Panc1 (cell line): Measurements from ENCODE around the gene DENND10. TPM values are rescaled to one million over a fixed set of nuclear protein-coding genes. Genes with fewer than 3 reads are reported as not detected.
A peak's percentile ranks its signal among the peaks of the same experiment; 100 is the strongest.

Experiments used
- ATAC-seq: fragments of 200-7000 bp; cut with Tn5 transposase; 2 replicates; pipeline ENCODE4 v1.9.1; 2020; ENCODE audit warnings: mild to moderate bottlenecking, moderate library complexity
- BruUV-seq: library from RNA; stranded (reverse); fragments of 400-500 nt; replicated peaks from 2 replicates; lab custom pipeline; 2021; lab: Mats Ljungman, UMichigan
- CTCF ChIA-PET: fragments of 300-600 bp; sonication (Branson Sonifier 250); formaldehyde crosslinking; loops from one replicate; lab custom pipeline; 2022; ENCODE audit warnings: antibody characterized with exemption; lab: Charles Lee
- POLR2A ChIA-PET: fragments of 300-600 bp; sonication (Branson Sonifier 250); formaldehyde crosslinking; loops from one replicate; lab custom pipeline; 2022; ENCODE audit warnings: antibody characterized with exemption; lab: Charles Lee
- DNase-seq: peaks from one replicate; pipeline ENCODE4 v3.0.0-alpha.2; 2010; ENCODE audit warnings: low read depth, low spot score
- H3K27ac ChIP-seq: 2 replicates; pipeline ENCODE4 v1.5.1; 2011; ENCODE audit warnings: mild to moderate bottlenecking, low read length, inconsistent platforms
- H3K27me3 ChIP-seq: fragments of 200-500 bp; sonication (Bioruptor generic); 2 replicates; pipeline ENCODE4 v1.6.0; 2014; ENCODE audit warnings: low read length, inconsistent platforms; ENCODE audit not compliant: control insufficient read depth, insufficient read depth
- H3K36me3 ChIP-seq: fragments of 200-500 bp; sonication (Bioruptor generic); 2 replicates; pipeline ENCODE4 v1.5.1; 2014; ENCODE audit warnings: inconsistent platforms, mild to moderate bottlenecking, low read length, moderate library complexity; ENCODE audit not compliant: control insufficient read depth, insufficient read depth
- H3K4me1 ChIP-seq: 2 replicates; pipeline ENCODE4 v1.5.1; 2011; ENCODE audit warnings: inconsistent platforms, mild to moderate bottlenecking, low read length, moderate library complexity; ENCODE audit not compliant: control insufficient read depth, insufficient read depth
- H3K4me3 ChIP-seq, 2 experiments: 2 replicates each; pipeline ENCODE4 v1.5.1; 2011 to 2012; ENCODE audit warnings: low read depth in 2 of 2, low read length in 2 of 2, mild to moderate bottlenecking in 2 of 2, inconsistent platforms in 1 of 2, moderate library complexity in 1 of 2
- H3K9me3 ChIP-seq: fragments of 200-500 bp; sonication (Bioruptor generic); 2 replicates; pipeline ENCODE4 v1.5.1; 2014; ENCODE audit warnings: low read depth, mild to moderate bottlenecking, inconsistent platforms, low read length, moderate library complexity; ENCODE audit not compliant: control insufficient read depth, insufficient read depth
- CTCF ChIP-seq: fragments of 450-650 bp; IDR thresholded peaks from 2 replicates; pipeline ENCODE4 v1.5.1; 2017; ENCODE audit warnings: mild to moderate bottlenecking
- POLR2AphosphoS5 ChIP-seq: IDR thresholded peaks from 2 replicates; pipeline ENCODE4 v1.6.1; 2012; ENCODE audit warnings: mild to moderate bottlenecking, low read depth, low read length, moderate library complexity
- SIN3A ChIP-seq: IDR thresholded peaks from 2 replicates; pipeline ENCODE4 v1.6.1; 2012; ENCODE audit warnings: low read depth, mild to moderate bottlenecking, low read length, moderate library complexity, borderline replicate concordance; ENCODE audit not compliant: insufficient read depth
- TCF7L2 ChIP-seq: IDR thresholded peaks from 2 replicates; pipeline ENCODE4 v1.6.1; 2011; ENCODE audit warnings: mild to moderate bottlenecking, low read depth, low read length, inconsistent platforms
- in situ Hi-C: cut with HindIII; loops from 2 replicates; pipeline ENCODE4 v1.10.0; 2016; ENCODE audit warnings: low sequenced_read_pairs, low pct_unique_long_range_greater_than_20kb
- intact Hi-C: fragments of 100-400 bp; cut with micrococcal nuclease; formaldehyde crosslinking; loops from one replicate; pipeline ENCODE4 v1.10.0; 2022; ENCODE audit not compliant: unreplicated experiment
- total RNA-seq: library from RNA; stranded (reverse); gene quantifications from one replicate; pipeline ENCODE4 v1.2.1, GENCODE V29; 2021; ENCODE audit not compliant: unreplicated experiment
- TF ChIP-seq, protein P1 (sequence below), 2 experiments: IDR thresholded peaks; 2 replicates each; pipeline ENCODE4 v1.6.1; 2011 to 2012; ENCODE audit warnings: low read depth in 2 of 2, control low read depth in 1 of 2, low read length in 1 of 2, mild to moderate bottlenecking in 1 of 2, moderate library complexity in 1 of 2; ENCODE audit not compliant: insufficient read depth in 1 of 2

DENND10 gene
- total RNA-seq, 1 experiment from 2014 or later = 72.8 TPM

DNA sequence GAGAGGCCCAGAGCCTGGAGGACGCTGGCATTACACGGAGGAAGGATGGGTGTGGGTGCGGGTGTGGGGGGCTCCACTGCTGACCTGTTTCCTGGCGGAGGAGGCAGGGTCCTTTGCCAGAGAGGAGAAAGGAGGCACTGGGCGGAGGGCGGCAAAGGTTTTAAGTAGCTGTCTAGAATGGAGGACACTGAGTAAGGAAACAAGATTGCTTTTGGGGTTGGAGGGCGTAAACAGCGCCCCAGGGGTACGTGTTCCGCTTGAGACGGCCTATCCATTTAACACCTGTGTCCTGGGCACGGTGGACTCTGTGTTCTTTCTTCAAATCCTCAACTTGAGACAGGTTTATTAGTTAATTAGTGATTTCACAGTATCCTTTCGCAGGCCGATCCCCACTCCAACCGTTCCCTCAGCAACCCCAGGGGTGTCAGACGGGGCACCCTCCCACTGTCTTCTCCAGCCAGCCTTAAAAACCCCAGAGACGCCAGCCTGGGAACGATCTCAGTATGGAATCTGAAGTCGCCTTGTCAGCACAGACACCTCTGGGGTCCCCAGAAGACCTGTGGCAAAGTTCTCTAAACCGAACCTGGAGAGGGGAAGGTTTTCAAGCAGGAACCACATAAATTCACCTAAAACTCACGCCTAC lies 36.8 kb downstream of the DENND10 start:
- ATAC-seq (no peak), DNase-seq (no peak)
- in situ Hi-C loops (no loop called here), intact Hi-C loops (no loop called here)
- Histone ChIP-seq H3K27ac (no peak overlapping the region), H3K9me3 (no peaks in the 10 kb centered on the region), H3K4me1 (no peaks in the 10 kb centered on the region), H3K36me3 (no peaks in the 10 kb centered on the region), H3K27me3 (no peaks in the 10 kb centered on the region), H3K4me3 (no peak overlapping the region)
- POLR2A ChIA-PET = no interaction called here
- TF ChIP-seq CTCF = no peak
- no peak for TF ChIP-seq TCF7L2
- no peak for TF ChIP-seq POLR2AphosphoS5
- BruUV-seq = TSS peak; percentile 45
- CTCF ChIA-PET = no interaction called here

DNA sequence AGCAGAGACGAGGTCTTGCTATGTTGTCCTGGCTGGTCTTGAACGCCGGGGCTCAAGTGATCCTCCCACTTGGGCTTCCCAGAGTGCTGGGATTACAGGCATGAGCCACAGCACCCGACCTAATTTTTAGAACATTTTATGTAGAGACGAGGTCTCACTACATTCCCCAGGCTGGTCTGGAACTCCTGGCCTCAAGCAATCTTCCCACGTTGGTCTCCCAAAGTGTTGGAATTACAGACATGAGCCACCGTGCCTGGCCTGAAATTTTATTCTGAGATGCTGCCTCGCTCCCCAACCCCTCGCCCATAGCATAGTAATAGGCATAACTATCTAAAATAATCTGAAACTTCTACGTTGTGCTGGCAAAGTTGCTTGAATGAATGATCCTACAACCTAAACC lies 39.7 kb downstream of the DENND10 start:
- no peaks in the 10 kb centered on the region for H3K27me3 ChIP-seq
- in situ Hi-C loops = no loop called here
- BruUV-seq = no TSS peak
- POLR2A ChIA-PET = interaction anchor here (0.6 kb wide), 2 partner anchors 22 to 326 kb away, joined by 3 to 5 read pairs; partner anchors contain the start of gene SFXN4
- H3K4me3 ChIP-seq = no peak overlapping the region
- H3K36me3 ChIP-seq = no peaks in the 10 kb centered on the region
- no peak overlapping the region for H3K27ac ChIP-seq
- no peak for DNase-seq
- H3K4me1 ChIP-seq = no peaks in the 10 kb centered on the region
- intact Hi-C loops = no loop called here
- TF ChIP-seq CTCF = no peak
- no peak for TF ChIP-seq POLR2AphosphoS5
- no peak for TF ChIP-seq SIN3A
- no peak for TF ChIP-seq TCF7L2
- TF ChIP-seq, protein P1, sequence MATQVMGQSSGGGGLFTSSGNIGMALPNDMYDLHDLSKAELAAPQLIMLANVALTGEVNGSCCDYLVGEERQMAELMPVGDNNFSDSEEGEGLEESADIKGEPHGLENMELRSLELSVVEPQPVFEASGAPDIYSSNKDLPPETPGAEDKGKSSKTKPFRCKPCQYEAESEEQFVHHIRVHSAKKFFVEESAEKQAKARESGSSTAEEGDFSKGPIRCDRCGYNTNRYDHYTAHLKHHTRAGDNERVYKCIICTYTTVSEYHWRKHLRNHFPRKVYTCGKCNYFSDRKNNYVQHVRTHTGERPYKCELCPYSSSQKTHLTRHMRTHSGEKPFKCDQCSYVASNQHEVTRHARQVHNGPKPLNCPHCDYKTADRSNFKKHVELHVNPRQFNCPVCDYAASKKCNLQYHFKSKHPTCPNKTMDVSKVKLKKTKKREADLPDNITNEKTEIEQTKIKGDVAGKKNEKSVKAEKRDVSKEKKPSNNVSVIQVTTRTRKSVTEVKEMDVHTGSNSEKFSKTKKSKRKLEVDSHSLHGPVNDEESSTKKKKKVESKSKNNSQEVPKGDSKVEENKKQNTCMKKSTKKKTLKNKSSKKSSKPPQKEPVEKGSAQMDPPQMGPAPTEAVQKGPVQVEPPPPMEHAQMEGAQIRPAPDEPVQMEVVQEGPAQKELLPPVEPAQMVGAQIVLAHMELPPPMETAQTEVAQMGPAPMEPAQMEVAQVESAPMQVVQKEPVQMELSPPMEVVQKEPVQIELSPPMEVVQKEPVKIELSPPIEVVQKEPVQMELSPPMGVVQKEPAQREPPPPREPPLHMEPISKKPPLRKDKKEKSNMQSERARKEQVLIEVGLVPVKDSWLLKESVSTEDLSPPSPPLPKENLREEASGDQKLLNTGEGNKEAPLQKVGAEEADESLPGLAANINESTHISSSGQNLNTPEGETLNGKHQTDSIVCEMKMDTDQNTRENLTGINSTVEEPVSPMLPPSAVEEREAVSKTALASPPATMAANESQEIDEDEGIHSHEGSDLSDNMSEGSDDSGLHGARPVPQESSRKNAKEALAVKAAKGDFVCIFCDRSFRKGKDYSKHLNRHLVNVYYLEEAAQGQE (IDR thresholded peaks at IDR 0.05; ENCODE audit: insufficient read depth in 1 of 2, low read depth in 2 of 2, low read length in 1 of 2) = no peak
- ATAC-seq = no peak
- CTCF ChIA-PET = no interaction called here
- no peaks in the 10 kb centered on the region for H3K9me3 ChIP-seq
